Sigmoid colon (tissue), 7 donors: ENCODE results near the gene MYRIP. TPM values are rescaled to one million over a fixed set of nuclear protein-coding genes. Genes with fewer than 3 reads are reported as not detected.

Experiments used
- DNase-seq: peaks from one replicate; pipeline ENCODE4 v3.0.0-alpha.2; 2019
- H3K27ac ChIP-seq, 4 donors: fragments of 200-600 bp; sonication (generic); one replicate each; pipeline ENCODE4 v1.5.1; 2016 to 2019; ENCODE audit warnings: mild to moderate bottlenecking in 1 of 4
- H3K27me3 ChIP-seq, 3 donors: fragments of 200-600 bp; sonication (generic); one replicate each; pipeline ENCODE4 v1.5.1; 2019; ENCODE audit warnings: mild to moderate bottlenecking in 1 of 3
- H3K36me3 ChIP-seq, 4 donors: fragments of 200-600 bp; sonication (generic); one replicate each; pipeline ENCODE4 v1.5.1; 2016 to 2019
- H3K4me1 ChIP-seq, 4 donors: fragments of 200-600 bp; sonication (generic); one replicate each; pipeline ENCODE4 v1.5.1; 2017 to 2019
- H3K4me3 ChIP-seq, 4 donors: fragments of 200-600 bp; sonication (generic); one replicate each; pipeline ENCODE4 v1.5.1; 2017 to 2019; ENCODE audit warnings: mild to moderate bottlenecking in 2 of 4, moderate library complexity in 1 of 4
- H3K9me3 ChIP-seq, 4 donors: fragments of 200-600 bp in 3 of 4; sonication (generic) in 3 of 4; one replicate each; pipeline versions ENCODE4 v1.5.1 to v1.6.1; 2013 to 2019
- CTCF ChIP-seq, 4 experiments: fragments of 450-650 bp in 3 of 4; fragments of 200-600 bp in 1 of 4; IDR thresholded peaks; one replicate each; pipeline ENCODE4 v1.5.1; 2016 to 2019; ENCODE audit warnings: antibody characterized with exemption in 4 of 4, mild to moderate bottlenecking in 3 of 4, moderate library complexity in 2 of 4
- EP300 ChIP-seq, 4 donors: sonication (generic); formaldehyde crosslinking; IDR thresholded peaks; one replicate each; pipeline ENCODE4 v1.6.1; 2017; ENCODE audit warnings: antibody characterized with exemption in 4 of 4
- POLR2A ChIP-seq, 2 donors: fragments of 450-650 bp; IDR thresholded peaks; one replicate each; pipeline ENCODE4 v1.6.1; 2016; ENCODE audit warnings: antibody characterized with exemption in 2 of 2, mild to moderate bottlenecking in 2 of 2, moderate library complexity in 2 of 2
- POLR2AphosphoS5 ChIP-seq, 4 donors: sonication (generic); formaldehyde crosslinking; IDR thresholded peaks; one replicate each; pipeline ENCODE4 v1.6.1; 2017; ENCODE audit warnings: antibody characterized with exemption in 4 of 4
- WGBS, 2 donors: extraction: QIAGEN DNeasy Blood & Tissue Kit; methylation state at CpG; one replicate each; pipeline ENCODE4 v1.1.7; 2013; 5-methylcytosine and 5-hydroxymethylcytosine counted together
- intact Hi-C: fragments of 100-400 bp; cut with DNase I; formaldehyde crosslinking; loops from one replicate; pipeline ENCODE4 v1.15.1; 2023
- polyA plus RNA-seq, 3 donors: library from polyadenylated mRNA; stranded (reverse); fragments of 200-250 nt; gene quantifications; one replicate each; pipeline ENCODE4 v1.2.3, GENCODE V29; 2013
- total RNA-seq, 4 donors: library from RNA; depleted of rRNA; stranded (reverse); fragments of >200 nt; gene quantifications; one replicate each; pipeline ENCODE4 v1.1.0, GENCODE V29; 2016
- donor health status: healthy with polysubstance abuse.
- donor health status: Bipolar disorder and iron deficiency.
- donor health status: healthy.

Gene MYRIP
- total and polyA plus RNA-seq, 7 donors, result 2.2 to 5.5 (median 4.2) TPM

DNA sequence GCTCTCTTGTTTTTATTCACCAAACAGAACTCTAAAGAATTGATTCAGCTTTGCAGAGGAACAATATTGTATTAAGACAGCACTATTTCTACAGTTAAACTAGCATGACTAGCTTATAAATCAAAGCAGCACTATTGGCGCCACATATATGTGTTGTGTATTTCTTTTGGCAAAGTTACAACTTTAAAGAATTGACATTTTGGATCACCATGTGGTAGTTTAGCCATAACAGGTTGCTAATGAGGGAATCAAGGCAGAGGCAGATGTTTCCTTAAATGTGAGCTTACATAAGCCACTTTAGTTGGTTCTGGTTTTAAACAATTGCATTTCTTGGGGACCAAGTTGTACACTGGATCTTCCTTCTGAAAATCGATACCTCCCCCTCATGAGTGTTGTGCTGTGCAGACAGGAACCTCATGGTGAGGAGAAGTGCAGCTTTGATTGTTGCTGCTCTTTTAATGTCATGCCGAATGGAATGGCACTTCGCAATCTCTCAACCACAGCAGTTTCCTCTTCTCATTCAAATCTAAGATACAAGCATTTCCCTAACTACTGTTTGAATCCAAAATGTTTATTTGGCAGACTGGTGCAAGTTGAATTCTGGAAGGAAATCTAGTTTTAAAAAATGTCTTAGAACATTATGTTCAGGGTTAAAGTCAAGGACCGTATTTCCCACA lies 151.2 kb downstream of the MYRIP start:
- no peaks in the 10 kb centered on the region for H3K9me3 ChIP-seq
- DNase-seq, result no peak
- no peaks in the 10 kb centered on the region for H3K36me3 ChIP-seq
- H3K27ac ChIP-seq, result peak overlapping the region in 2 of 4 donors; percentile 7 to 24
- 41 to 80% methylated on average over 5 of the region's 5 CpGs for WGBS, 2 donors
- TF ChIP-seq POLR2AphosphoS5 (IDR thresholded peaks at IDR 0.05) (peak in 2 of 4 donors; percentile 26 to 29), EP300 (IDR thresholded peaks at IDR 0.05) (peak in 1 of 4 donors; percentile 5), POLR2A (IDR thresholded peaks at IDR 0.05) (no peak)
- peaks cover 0 to 36% (median 32%) of the 10 kb centered on the region in 4 donors for H3K4me1 ChIP-seq
- no peak overlapping the region for H3K4me3 ChIP-seq
- H3K27me3 ChIP-seq, result no peaks in the 10 kb centered on the region
- intact Hi-C loops, result no loop called here

GRCh38 chr3:39961230-39961629 lies 151.8 kb downstream of the MYRIP start:
- intact Hi-C loops, result no loop called here
- Histone ChIP-seq H3K27ac (peak overlapping the region in 3 of 4 donors; percentile 47 to 59 (median 53)), H3K27me3 (no peaks in the 10 kb centered on the region), H3K4me1 (peaks cover 0 to 36% (median 32%) of the 10 kb centered on the region in 4 donors), H3K9me3 (no peaks in the 10 kb centered on the region), H3K36me3 (no peaks in the 10 kb centered on the region), H3K4me3 (no peak overlapping the region)
- 52 to 85% methylated on average over 4 of the region's 4 CpGs for WGBS, 2 donors
- no peak for TF ChIP-seq CTCF (IDR thresholded peaks at IDR 0.05)
- TF ChIP-seq POLR2A (IDR thresholded peaks at IDR 0.05), result no peak
- TF ChIP-seq POLR2AphosphoS5 (IDR thresholded peaks at IDR 0.05), result no peak
- TF ChIP-seq EP300 (IDR thresholded peaks at IDR 0.05), result no peak
- DNase-seq, result no peak

- H3K27me3 ChIP-seq, result no peaks in the 10 kb centered on the region
- no peak for DNase-seq
- intact Hi-C loops, result loop anchor here (2.0 kb wide), 1 partner anchor 16 kb away; no protein-coding TSS in a partner anchor
- TF ChIP-seq POLR2A (IDR thresholded peaks at IDR 0.05), result no peak
- no peak for TF ChIP-seq EP300 (IDR thresholded peaks at IDR 0.05)
- TF ChIP-seq CTCF (IDR thresholded peaks at IDR 0.05), result no peak
- no peak for TF ChIP-seq POLR2AphosphoS5 (IDR thresholded peaks at IDR 0.05)
- H3K36me3 ChIP-seq, result no peaks in the 10 kb centered on the region
- WGBS, 2 donors, result 90 to 93% methylated on average over 1 of the region's 1 CpG
- H3K4me3 ChIP-seq, result no peak overlapping the region
- peak overlapping the region in 3 of 4 donors; percentile 47 to 59 (median 53) for H3K27ac ChIP-seq
- no peaks in the 10 kb centered on the region for H3K9me3 ChIP-seq
- H3K4me1 ChIP-seq, result peaks cover 0 to 36% (median 32%) of the 10 kb centered on the region in 4 donors
Observed at GRCh38 chr3:39962581-39962980, 153.2 kb downstream of the MYRIP start.

GRCh38 chr3:39965461-39965860 lies 156.1 kb downstream of the MYRIP start:
- peaks cover 0 to 34% (median 31%) of the 10 kb centered on the region in 4 donors for H3K4me1 ChIP-seq
- no peaks in the 10 kb centered on the region for H3K9me3 ChIP-seq
- intact Hi-C loops, result no loop called here
- no peaks in the 10 kb centered on the region for H3K27me3 ChIP-seq
- no peak overlapping the region for H3K27ac ChIP-seq
- H3K36me3 ChIP-seq, result no peaks in the 10 kb centered on the region
- no peak for TF ChIP-seq CTCF (IDR thresholded peaks at IDR 0.05)
- TF ChIP-seq EP300 (IDR thresholded peaks at IDR 0.05), result no peak
- TF ChIP-seq POLR2A (IDR thresholded peaks at IDR 0.05), result no peak
- TF ChIP-seq POLR2AphosphoS5 (IDR thresholded peaks at IDR 0.05), result no peak
- no peak for DNase-seq
- no peak overlapping the region for H3K4me3 ChIP-seq

- no peak for DNase-seq
- Histone ChIP-seq H3K4me1 (peaks cover 0 to 31% (median 25%) of the 10 kb centered on the region in 4 donors), H3K4me3 (no peak overlapping the region), H3K36me3 (no peaks in the 10 kb centered on the region), H3K9me3 (no peaks in the 10 kb centered on the region), H3K27ac (no peak overlapping the region), H3K27me3 (no peaks in the 10 kb centered on the region)
- intact Hi-C loops, result no loop called here
- TF ChIP-seq CTCF (IDR thresholded peaks at IDR 0.05) (no peak), EP300 (IDR thresholded peaks at IDR 0.05) (no peak), POLR2AphosphoS5 (IDR thresholded peaks at IDR 0.05) (no peak), POLR2A (IDR thresholded peaks at IDR 0.05) (no peak)
- WGBS, 2 donors, result 69 to 81% methylated on average over 2 of the region's 2 CpGs
Observed at GRCh38 chr3:39965997-39966396, 156.6 kb downstream of the MYRIP start.
